Measurements from ENCODE around the gene ADCY2.

GRCh38 chr5:7364226-7364875 lies 31.6 kb upstream of the ADCY2 start:
- no peak for TF ChIP-seq ATF3 (IDR thresholded peaks at IDR 0.05)
- no peak for TF ChIP-seq ATF3 (CRISPR knock-in tag; conservative IDR thresholded peaks at IDR 0.05)
- TF ChIP-seq TAF7 (tag; IDR thresholded peaks at IDR 0.05), result no peak
- TF ChIP-seq BRCA1 (IDR thresholded peaks at IDR 0.05), result no peak
- TF ChIP-seq BRCA1 (CRISPR knock-in tag; IDR thresholded peaks at IDR 0.05), result no peak
- no peak for TF ChIP-seq HBP1 (CRISPR knock-in tag; IDR thresholded peaks at IDR 0.05)
- no peak for TF ChIP-seq PRDM10 (IDR thresholded peaks at IDR 0.05; ENCODE audit: partially characterized antibody)
- no peak for TF ChIP-seq CBX5 (IDR thresholded peaks at IDR 0.05; ENCODE audit: borderline replicate concordance, low read depth)
- TF ChIP-seq CTCF (IDR thresholded peaks at IDR 0.05 in 2 of 3, conservative IDR thresholded peaks at IDR 0.05 in 1 of 3; ENCODE audit: insufficient read depth in 2 of 3, low read depth in 1 of 3, low read length in 3 of 3), result no peak
- TF ChIP-seq SMARCB1 (IDR thresholded peaks at IDR 0.05; ENCODE audit: insufficient read length, low read depth), result no peak

Measured in K562 (cell line).